Measurements from ENCODE around the gene NTHL1. TPM values are rescaled to one million over a fixed set of nuclear protein-coding genes. Genes with fewer than 3 reads are reported as not detected.

Gene NTHL1
- polyA plus RNA-seq, 4 donors, result 17.6 to 26.6 (median 19.0) TPM

- no peak for DNase-seq (ENCODE audit: low read depth in 4 of 4, low spot score in 3 of 4)
These were observed 23.2 kb upstream of the NTHL1 start for GRCh38 chr16:2070576-2071453.

- no peak for DNase-seq (ENCODE audit: low read depth in 4 of 4, low spot score in 3 of 4)
These were observed 18.5 kb upstream of the NTHL1 start for GRCh38 chr16:2066139-2066538.

- DNase-seq (ENCODE audit: low read depth in 4 of 4, low spot score in 3 of 4), result no peak
These were observed 16.8 kb upstream of the NTHL1 start for GRCh38 chr16:2064368-2064945.

- no peak for DNase-seq (ENCODE audit: low read depth in 4 of 4, low spot score in 3 of 4)
These were observed 16.2 kb upstream of the NTHL1 start for GRCh38 chr16:2063861-2064260.

DNA sequence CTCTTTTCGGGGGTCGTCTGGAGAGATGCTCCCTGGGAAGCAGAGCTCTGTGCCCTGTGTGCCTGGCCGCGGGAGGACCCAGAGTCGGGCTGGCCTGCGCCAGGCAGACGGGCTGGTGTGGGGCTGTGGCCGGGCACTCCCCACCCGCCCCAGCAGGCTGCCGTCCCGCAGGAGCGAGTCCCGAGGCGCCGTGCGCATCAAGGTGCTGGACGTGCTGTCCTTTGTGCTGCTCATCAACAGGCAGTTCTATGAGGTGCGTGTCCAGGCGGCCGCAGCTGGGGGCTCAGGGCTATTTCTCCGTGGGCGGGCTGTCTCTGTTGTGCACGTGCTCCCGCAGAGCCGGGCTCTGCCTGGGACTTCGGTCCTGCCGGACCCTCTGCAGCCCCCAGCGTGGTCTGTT lies 15.2 kb upstream of the NTHL1 start:
- no peak for DNase-seq (ENCODE audit: low read depth in 4 of 4, low spot score in 3 of 4)

DNA sequence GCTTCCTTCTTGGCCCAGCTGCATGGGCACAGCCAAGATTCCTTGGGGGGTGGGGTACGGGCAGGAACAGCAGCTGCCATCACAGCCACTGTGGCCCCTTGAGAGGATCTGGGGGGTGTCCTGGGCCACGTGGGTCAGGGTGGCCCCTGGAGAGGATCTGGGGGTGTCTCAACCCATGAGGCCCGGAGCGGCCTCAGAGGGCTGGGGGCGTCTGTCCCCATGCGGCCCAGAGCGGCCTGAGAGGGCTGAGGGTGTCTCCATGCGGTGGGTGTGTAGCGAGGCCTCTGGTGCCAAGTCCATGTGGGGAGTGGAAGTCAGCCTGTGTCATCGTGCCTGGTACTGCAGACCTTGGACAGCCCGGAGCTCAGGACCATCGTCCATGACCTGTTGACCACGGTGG lies 13.9 kb upstream of the NTHL1 start:
- DNase-seq (ENCODE audit: low read depth in 4 of 4, low spot score in 3 of 4), result no peak

DNA sequence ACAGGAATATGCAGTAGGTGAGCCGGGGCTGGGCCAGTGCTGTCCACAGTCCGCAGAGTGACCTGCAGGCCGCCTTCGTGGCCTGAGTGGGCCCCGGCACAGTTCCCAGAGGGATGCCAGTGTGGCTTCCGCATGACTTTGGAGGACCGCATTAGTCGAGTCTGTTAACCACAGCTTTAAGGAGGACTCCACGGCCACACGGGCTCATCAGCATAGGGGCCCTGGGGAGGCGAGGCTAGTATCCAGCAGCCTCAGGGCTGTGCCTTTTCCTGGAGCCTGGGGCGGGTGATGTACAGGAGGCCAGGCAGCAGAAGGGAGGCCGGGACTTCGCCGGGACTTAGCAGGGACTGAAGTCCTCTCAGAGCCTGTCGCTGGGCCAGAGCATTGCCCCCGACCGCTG lies 13.4 kb upstream of the NTHL1 start:
- no peak for DNase-seq (ENCODE audit: low read depth in 4 of 4, low spot score in 3 of 4)

- DNase-seq (ENCODE audit: low read depth in 4 of 4, low spot score in 3 of 4), result no peak
These were observed 12.7 kb upstream of the NTHL1 start for GRCh38 chr16:2060346-2060745.

DNA sequence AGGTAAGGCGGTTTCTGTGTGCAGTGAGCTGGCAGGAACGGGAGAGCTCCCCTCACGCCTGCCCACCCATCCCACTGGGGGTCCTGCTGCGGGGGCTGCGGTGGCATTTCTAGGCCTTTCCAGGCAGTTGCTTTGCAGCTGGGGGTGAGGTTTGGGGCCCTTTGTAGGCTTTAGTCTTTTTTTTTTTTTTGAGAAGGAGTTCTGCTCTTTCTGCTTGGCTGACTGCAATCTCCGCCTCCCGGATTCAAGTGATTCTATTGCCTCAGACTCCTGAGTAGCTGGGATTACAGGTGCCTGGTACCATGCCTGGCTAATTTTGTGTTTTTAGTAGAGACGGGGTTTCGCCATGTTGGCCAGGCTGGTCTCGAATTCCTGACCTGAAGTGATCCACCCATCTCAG lies 11.2 kb upstream of the NTHL1 start:
- no peak for DNase-seq (ENCODE audit: low read depth in 4 of 4, low spot score in 3 of 4)

DNA sequence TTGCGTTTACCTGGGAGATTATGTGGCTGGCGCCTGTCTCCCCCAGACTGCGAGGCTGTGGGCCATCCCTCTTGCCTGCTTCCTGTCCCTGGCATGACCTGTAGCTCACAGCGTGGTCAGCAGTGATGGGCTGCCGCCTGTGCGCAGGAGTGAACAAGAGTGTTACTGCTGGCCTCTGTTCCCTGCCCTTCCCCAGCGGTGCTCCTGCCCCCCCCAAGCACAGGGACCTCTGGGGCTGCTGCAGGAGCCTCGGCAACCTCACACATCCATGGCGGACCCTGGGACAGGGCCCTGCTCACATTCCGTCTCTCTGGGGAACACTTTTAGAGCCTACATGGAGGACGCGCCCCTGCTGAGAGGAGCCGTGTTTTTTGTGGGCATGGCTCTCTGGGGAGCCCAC lies 10.8 kb upstream of the NTHL1 start:
- DNase-seq (ENCODE audit: low read depth in 4 of 4, low spot score in 3 of 4), result no peak

- DNase-seq (ENCODE audit: low read depth in 4 of 4, low spot score in 3 of 4), result no peak
These were observed 9.8 kb upstream of the NTHL1 start for GRCh38 chr16:2057438-2057837.

DNA sequence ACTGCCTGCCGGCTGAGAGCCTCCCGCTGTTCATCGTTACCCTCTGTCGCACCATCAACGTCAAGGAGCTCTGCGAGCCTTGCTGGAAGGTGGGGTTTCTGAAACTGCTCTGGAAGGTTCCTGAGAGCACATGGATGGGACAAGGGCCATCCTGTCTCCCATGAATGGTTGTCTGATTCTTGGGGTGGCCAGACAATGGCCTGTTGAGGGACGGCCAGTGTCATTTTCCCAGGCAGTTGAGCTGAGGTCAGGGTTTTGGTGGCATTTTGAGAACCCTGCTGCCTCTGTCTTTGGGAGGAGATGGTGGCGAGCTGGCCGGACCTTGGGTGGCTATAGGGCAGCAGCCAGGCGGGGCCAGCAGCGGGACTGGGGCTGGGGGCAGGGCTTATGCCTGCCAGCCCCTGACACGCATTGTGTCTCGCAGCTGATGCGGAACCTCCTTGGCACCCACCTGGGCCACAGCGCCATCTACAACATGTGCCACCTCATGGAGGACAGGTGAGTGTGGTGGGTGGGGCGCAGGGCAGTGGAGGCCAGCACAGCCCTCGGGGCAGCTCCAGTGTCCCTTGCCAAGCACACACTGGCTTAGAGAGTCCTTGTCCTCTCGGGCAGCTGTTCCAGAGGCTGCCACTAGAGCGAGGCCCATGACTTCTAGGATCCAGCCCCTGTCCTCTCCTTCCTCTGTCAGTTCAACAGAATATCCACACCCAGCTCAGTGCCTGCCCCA lies 9.2 kb upstream of the NTHL1 start:
- no peak for DNase-seq (ENCODE audit: low read depth in 4 of 4, low spot score in 3 of 4)

DNA sequence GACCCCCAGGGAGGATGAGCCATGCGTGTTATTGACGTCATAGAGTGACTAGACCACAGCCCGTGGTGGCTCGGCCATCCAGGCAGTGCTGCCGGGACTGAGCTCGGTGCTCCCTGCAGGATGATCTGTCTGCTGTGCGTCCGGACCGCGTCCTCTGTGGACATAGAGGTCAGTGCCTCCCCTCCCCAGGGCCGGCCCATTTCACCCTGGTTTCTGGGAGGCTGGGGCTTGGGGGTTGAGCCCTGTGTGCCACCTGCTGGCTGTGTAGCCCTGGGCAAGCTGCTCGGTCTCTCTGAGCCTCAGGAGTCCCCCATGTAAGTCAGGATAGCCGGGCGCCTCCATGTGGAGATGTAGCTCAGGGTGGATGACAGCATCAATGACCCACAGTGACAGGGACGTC lies 8.4 kb upstream of the NTHL1 start:
- no peak for DNase-seq (ENCODE audit: low read depth in 4 of 4, low spot score in 3 of 4)

DNA sequence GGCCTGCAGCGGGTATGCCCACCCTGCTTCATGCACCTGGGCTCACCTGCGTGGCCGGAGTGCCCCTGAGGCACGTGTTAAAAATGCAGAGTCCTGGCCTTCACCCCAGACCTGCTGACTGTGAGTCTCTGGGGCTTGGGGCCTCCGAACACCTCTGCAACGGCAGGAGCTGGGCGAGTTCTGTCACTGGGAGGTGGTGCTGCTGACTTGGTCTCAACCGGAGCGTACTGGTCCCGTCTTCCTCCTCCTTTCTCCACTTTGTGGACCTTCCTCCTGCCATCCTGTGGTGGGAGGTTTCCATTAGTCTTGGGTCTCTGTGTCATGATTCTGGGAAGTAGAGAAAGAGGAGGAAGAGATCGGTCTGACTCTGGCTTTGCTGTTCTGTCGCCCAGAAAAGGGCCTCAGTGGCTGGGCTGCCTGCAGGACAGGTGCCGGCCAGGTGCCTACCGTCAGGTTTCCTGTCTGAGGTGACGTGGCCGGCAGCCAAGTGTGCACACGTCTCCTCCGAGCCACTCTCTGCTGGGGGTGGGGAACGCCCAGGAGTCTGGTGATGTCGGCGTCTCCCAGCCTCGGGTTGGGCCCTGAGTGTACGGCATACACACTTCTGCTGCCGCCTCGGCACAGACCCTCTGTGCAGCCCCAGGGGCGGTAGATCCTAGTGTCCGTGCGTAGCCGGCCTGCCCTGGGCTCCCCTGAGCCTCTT lies 7.1 kb upstream of the NTHL1 start:
- no peak for DNase-seq (ENCODE audit: low read depth in 4 of 4, low spot score in 3 of 4)

GRCh38 chr16:2053897-2054296 lies 6.3 kb upstream of the NTHL1 start:
- DNase-seq (ENCODE audit: low read depth in 4 of 4, low spot score in 3 of 4), result no peak

DNA sequence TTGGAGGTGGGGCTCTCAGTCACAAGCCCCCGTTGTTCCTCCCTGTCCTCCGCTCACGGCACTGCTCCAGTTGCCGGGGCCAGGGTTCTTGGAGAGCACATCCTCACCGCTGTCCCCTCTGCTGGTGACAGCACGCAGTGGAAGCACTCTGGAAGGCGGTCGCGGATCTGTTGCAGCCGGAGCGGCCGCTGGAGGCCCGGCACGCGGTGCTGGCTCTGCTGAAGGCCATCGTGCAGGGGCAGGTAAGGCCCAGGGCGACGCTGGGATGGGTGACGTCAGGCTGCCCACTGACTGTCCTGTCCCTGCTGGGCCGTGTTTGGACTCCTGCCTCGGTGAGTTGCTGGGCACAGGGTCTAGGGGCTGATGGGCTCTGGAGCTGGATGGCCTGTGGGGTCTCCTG lies 5.6 kb upstream of the NTHL1 start:
- no peak for DNase-seq (ENCODE audit: low read depth in 4 of 4, low spot score in 3 of 4)

GRCh38 chr16:2048116-2048543 lies 496 bp upstream of the NTHL1 start:
- no peak for DNase-seq (ENCODE audit: low read depth in 4 of 4, low spot score in 3 of 4)

DNA sequence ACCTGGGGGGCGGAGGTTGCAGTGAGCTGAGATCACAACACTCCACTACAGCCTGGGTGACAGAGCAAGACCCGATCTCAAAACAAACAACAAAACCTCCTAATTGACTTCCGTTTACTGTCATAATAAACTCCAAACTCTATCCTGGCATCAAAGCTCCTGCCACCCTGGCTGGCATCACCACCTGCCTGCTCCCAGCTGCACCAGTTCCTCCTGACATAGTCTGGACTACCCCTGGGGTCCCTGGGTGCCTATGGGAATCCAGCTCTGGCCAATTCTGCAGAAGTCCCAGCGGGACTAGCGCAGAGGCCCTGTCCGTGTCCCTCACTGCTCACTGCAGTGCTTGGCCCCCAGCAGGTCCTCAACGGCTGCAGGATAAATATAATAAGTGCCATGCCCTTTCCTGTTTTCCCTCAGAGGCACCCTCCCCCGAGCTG lies 723 bp downstream of the NTHL1 start:
- no peak for DNase-seq (ENCODE audit: low read depth in 4 of 4, low spot score in 3 of 4)

- DNase-seq (ENCODE audit: low read depth in 4 of 4, low spot score in 3 of 4), result no peak
These were observed 1.4 kb downstream of the NTHL1 start for GRCh38 chr16:2045965-2046892.

DNA sequence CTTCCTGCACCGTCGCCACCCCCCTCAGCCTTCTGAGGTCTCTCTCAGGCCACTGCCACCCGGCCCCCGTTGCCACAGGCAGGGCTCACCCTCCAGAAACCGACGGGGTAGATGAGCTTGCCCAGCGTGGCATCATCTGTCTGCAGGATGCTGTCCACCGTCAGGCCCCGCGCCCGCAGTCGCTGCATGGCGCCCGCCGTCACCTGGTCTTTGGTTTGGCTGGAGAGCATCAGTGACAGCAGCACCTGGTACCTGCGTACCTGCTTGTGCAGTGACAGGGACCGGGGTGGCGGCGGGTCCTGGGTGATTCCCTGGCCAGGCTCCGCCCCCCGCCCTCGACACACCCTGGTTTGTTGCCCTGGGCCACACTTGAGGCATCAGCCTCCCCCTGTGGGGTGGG lies 3.1 kb downstream of the NTHL1 start:
- DNase-seq (ENCODE audit: low read depth in 4 of 4, low spot score in 3 of 4), result no peak

Data from right renal pelvis (tissue), 4 donors.